ENCODE data around the gene TM4SF18. TPM values are rescaled to one million over a fixed set of nuclear protein-coding genes. Genes with fewer than 3 reads are reported as not detected.

Gene TM4SF18
- total RNA-seq, 1 experiment from 2014 or later = not detected

GRCh38 chr3:149314807-149315578 is 18.4 kb downstream of the TM4SF18 start:
- Histone ChIP-seq H3K4me2 (ENCODE audit: low read depth, low read length, poor library complexity, severe bottlenecking) (no peak overlapping the region), H3K4me1 (ENCODE audit: low read length) (no peaks in the 10 kb centered on the region), H3K27me3 (ENCODE audit: low read length) (no peaks in the 10 kb centered on the region), H4K20me1 (ENCODE audit: insufficient read depth, low read depth, low read length) (no peaks in the 10 kb centered on the region), H3K9me2 (replicated peaks; ENCODE audit: insufficient read depth, low read length) (no peaks in the 10 kb centered on the region), H3K9me3 (ENCODE audit: low read length) (no peaks in the 10 kb centered on the region), H2AFZ (ENCODE audit: low read length) (no peak overlapping the region), H3K79me2 (ENCODE audit: low read length) (no peaks in the 10 kb centered on the region), H3K9ac (ENCODE audit: low read length) (no peak overlapping the region), H3K4me3 (ENCODE audit: low read length) (no peak overlapping the region), H3K27ac (ENCODE audit: low read length) (no peak overlapping the region), H3K36me3 (ENCODE audit: insufficient read depth, low read length) (no peaks in the 10 kb centered on the region)
- DNase-seq = no peak

GRCh38 chr3:149313542-149313941 is 19.9 kb downstream of the TM4SF18 start:
- no peaks in the 10 kb centered on the region for H3K27me3 ChIP-seq (ENCODE audit: low read length)

GRCh38 chr3:149310796-149311534 is 22.5 kb downstream of the TM4SF18 start:
- H2AFZ ChIP-seq (ENCODE audit: low read length) = no peak overlapping the region
- no peaks in the 10 kb centered on the region for H3K79me2 ChIP-seq (ENCODE audit: low read length)
- H4K20me1 ChIP-seq (ENCODE audit: insufficient read depth, low read depth, low read length) = no peaks in the 10 kb centered on the region
- no peak overlapping the region for H3K9ac ChIP-seq (ENCODE audit: low read length)
- H3K9me2 ChIP-seq (replicated peaks; ENCODE audit: insufficient read depth, low read length) = 0 out of 2 replicates have a peak, but pooled peaks cover 2% of the 10 kb centered on the region
- H3K4me3 ChIP-seq (ENCODE audit: low read length) = no peak overlapping the region
- no peak overlapping the region for H3K27ac ChIP-seq (ENCODE audit: low read length)
- no peak for DNase-seq
- no peaks in the 10 kb centered on the region for H3K9me3 ChIP-seq (ENCODE audit: low read length)
- no peaks in the 10 kb centered on the region for H3K4me1 ChIP-seq (ENCODE audit: low read length)
- H3K27me3 ChIP-seq (ENCODE audit: low read length) = no peaks in the 10 kb centered on the region
- no peak overlapping the region for H3K4me2 ChIP-seq (ENCODE audit: low read depth, low read length, poor library complexity, severe bottlenecking)
- H3K36me3 ChIP-seq (ENCODE audit: insufficient read depth, low read length) = no peaks in the 10 kb centered on the region

More at GRCh38 chr3:149313542-149313941, 19.9 kb downstream of the TM4SF18 start:
- no peak overlapping the region for H3K27ac ChIP-seq (ENCODE audit: low read length)
- DNase-seq = no peak
- H3K9me3 ChIP-seq (ENCODE audit: low read length) = no peaks in the 10 kb centered on the region
- no peaks in the 10 kb centered on the region for H3K36me3 ChIP-seq (ENCODE audit: insufficient read depth, low read length)
- H3K4me3 ChIP-seq (ENCODE audit: low read length) = no peak overlapping the region
- no peaks in the 10 kb centered on the region for H4K20me1 ChIP-seq (ENCODE audit: insufficient read depth, low read depth, low read length)
- no peak overlapping the region for H3K9ac ChIP-seq (ENCODE audit: low read length)
- H3K79me2 ChIP-seq (ENCODE audit: low read length) = no peaks in the 10 kb centered on the region
- no peaks in the 10 kb centered on the region for H3K9me2 ChIP-seq (replicated peaks; ENCODE audit: insufficient read depth, low read length)
- H3K4me1 ChIP-seq (ENCODE audit: low read length) = no peaks in the 10 kb centered on the region
- no peak overlapping the region for H2AFZ ChIP-seq (ENCODE audit: low read length)
- H3K4me2 ChIP-seq (ENCODE audit: low read depth, low read length, poor library complexity, severe bottlenecking) = no peak overlapping the region

DNA sequence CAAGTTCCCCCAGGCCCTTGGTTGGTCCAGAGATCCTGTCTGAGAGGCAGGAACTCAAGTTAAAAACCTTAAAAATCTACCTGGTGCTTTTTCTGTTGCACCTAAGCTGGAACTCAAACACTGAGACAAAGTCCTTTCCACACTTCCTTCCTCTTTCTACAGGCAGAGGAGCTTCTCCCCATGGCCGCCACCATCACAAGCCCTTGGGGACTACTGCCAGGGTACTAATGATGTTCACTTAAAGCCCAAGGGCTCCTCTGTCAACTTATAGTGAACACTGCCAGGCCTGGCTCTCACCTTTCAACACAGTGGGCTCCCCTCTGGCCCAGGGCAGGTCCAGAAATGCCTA is 26.0 kb downstream of the TM4SF18 start:
- Histone ChIP-seq H3K36me3 (ENCODE audit: insufficient read depth, low read length) (no peaks in the 10 kb centered on the region), H2AFZ (ENCODE audit: low read length) (no peak overlapping the region), H3K4me1 (ENCODE audit: low read length) (no peaks in the 10 kb centered on the region), H3K9me3 (ENCODE audit: low read length) (no peaks in the 10 kb centered on the region), H3K9me2 (replicated peaks; ENCODE audit: insufficient read depth, low read length) (0 out of 2 replicates have a peak, but pooled peaks cover 2% of the 10 kb centered on the region), H3K79me2 (ENCODE audit: low read length) (no peaks in the 10 kb centered on the region), H3K4me2 (ENCODE audit: low read depth, low read length, poor library complexity, severe bottlenecking) (no peak overlapping the region), H3K27me3 (ENCODE audit: low read length) (no peaks in the 10 kb centered on the region), H3K27ac (ENCODE audit: low read length) (no peak overlapping the region), H3K9ac (ENCODE audit: low read length) (no peak overlapping the region), H3K4me3 (ENCODE audit: low read length) (no peak overlapping the region), H4K20me1 (ENCODE audit: insufficient read depth, low read depth, low read length) (no peaks in the 10 kb centered on the region)
- peak; percentile 43 for DNase-seq

DNA sequence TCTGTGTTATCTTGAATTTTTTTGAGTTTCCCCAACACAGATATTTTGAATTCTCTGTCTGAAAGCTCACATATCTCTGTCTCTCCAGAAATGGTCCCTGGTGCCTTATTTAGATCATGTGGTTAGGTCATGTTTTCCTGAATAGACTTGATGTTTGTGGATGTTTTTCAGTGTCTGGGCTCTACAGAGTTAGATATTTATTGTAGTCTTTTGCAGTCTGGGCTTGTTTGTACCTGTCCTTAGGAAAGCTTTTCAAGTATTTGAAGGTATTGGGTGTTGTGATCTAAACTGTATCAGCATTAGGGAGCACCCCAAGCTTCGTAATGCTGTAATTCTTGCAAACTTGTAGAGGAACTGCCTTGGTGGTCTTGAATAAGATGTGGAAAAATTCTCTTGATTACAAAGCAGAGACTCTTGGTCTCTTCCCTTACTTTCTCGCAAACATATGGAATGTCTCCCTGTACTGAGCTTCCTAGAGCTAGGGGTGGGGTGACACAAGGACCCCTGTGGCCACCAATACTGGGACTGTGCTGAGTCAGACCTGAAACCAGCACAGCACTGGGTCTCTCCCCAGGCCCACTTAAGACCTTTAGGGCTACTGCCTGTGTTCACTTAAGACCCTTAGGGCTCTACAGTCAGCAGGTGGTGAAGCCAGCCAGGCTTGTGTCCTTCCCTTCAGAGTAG is 26.5 kb downstream of the TM4SF18 start:
- Histone ChIP-seq H3K9ac (ENCODE audit: low read length) (no peak overlapping the region), H3K9me3 (ENCODE audit: low read length) (no peaks in the 10 kb centered on the region), H3K4me2 (ENCODE audit: low read depth, low read length, poor library complexity, severe bottlenecking) (no peak overlapping the region), H2AFZ (ENCODE audit: low read length) (no peak overlapping the region), H3K9me2 (replicated peaks; ENCODE audit: insufficient read depth, low read length) (0 out of 2 replicates have a peak, but pooled peaks cover 2% of the 10 kb centered on the region), H3K4me3 (ENCODE audit: low read length) (no peak overlapping the region), H4K20me1 (ENCODE audit: insufficient read depth, low read depth, low read length) (no peaks in the 10 kb centered on the region), H3K79me2 (ENCODE audit: low read length) (no peaks in the 10 kb centered on the region), H3K36me3 (ENCODE audit: insufficient read depth, low read length) (no peaks in the 10 kb centered on the region), H3K27me3 (ENCODE audit: low read length) (no peaks in the 10 kb centered on the region), H3K27ac (ENCODE audit: low read length) (no peak overlapping the region), H3K4me1 (ENCODE audit: low read length) (no peaks in the 10 kb centered on the region)
- no peak for DNase-seq

GRCh38 chr3:149305376-149305775 is 28.1 kb downstream of the TM4SF18 start:
- Histone ChIP-seq H3K9ac (ENCODE audit: low read length) (no peak overlapping the region), H3K9me2 (replicated peaks; ENCODE audit: insufficient read depth, low read length) (0 out of 2 replicates have a peak, but pooled peaks cover 2% of the 10 kb centered on the region), H3K27ac (ENCODE audit: low read length) (no peak overlapping the region), H3K27me3 (ENCODE audit: low read length) (no peaks in the 10 kb centered on the region), H3K36me3 (ENCODE audit: insufficient read depth, low read length) (no peaks in the 10 kb centered on the region), H3K9me3 (ENCODE audit: low read length) (no peaks in the 10 kb centered on the region), H3K4me2 (ENCODE audit: low read depth, low read length, poor library complexity, severe bottlenecking) (no peak overlapping the region), H3K4me1 (ENCODE audit: low read length) (no peaks in the 10 kb centered on the region), H3K4me3 (ENCODE audit: low read length) (no peak overlapping the region), H3K79me2 (ENCODE audit: low read length) (no peaks in the 10 kb centered on the region), H2AFZ (ENCODE audit: low read length) (no peak overlapping the region), H4K20me1 (ENCODE audit: insufficient read depth, low read depth, low read length) (no peaks in the 10 kb centered on the region)
- no peak for DNase-seq

DNA sequence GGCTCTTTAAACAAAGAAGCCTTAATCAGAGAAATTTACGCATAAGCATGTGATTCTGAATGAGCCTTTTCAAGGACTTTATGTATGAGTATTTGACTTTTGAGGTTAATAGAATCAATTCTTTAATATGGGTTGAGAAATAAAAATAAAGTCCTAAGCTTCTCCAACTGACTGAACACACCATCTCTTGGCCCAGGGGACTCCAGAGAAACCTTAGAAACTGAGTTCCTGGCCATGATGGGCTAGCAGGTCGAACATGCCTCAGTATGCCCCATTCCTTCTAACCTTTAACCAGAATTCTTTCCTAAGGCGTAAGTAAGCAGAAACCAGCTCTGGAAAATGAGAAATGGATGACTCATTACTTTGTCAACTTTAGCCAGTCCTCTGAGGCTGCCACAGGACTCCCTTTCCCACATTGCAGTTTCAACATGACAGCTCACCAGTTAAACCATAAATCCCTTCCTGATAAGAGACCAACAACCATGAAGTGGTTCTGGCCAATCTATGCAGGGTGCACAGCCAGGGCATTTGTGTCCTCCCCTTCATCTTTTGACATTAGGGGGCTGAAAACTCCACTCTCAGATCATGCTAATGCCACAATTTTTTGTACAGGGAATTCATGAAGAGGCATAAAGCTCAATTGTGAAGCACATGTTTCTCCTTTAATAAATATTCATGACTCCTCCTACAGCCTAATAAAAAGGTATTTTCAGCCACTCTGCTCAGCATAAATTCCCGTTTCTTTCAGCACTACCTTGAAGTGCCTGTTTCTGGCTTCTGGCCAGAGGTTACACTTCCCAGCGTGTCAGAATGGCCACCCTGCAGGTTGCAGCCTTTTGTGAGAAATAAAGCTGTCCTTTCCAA is 33.3 kb downstream of the TM4SF18 start:
- Histone ChIP-seq H3K4me1 (ENCODE audit: low read length) (no peaks in the 10 kb centered on the region), H3K4me3 (ENCODE audit: low read length) (no peak overlapping the region), H3K79me2 (ENCODE audit: low read length) (no peaks in the 10 kb centered on the region), H3K27me3 (ENCODE audit: low read length) (no peaks in the 10 kb centered on the region), H3K9me2 (replicated peaks; ENCODE audit: insufficient read depth, low read length) (no peaks in the 10 kb centered on the region), H4K20me1 (ENCODE audit: insufficient read depth, low read depth, low read length) (no peaks in the 10 kb centered on the region), H3K27ac (ENCODE audit: low read length) (no peak overlapping the region), H2AFZ (ENCODE audit: low read length) (no peak overlapping the region), H3K4me2 (ENCODE audit: low read depth, low read length, poor library complexity, severe bottlenecking) (no peak overlapping the region), H3K9ac (ENCODE audit: low read length) (no peak overlapping the region), H3K36me3 (ENCODE audit: insufficient read depth, low read length) (no peaks in the 10 kb centered on the region), H3K9me3 (ENCODE audit: low read length) (no peaks in the 10 kb centered on the region)
- no peak for DNase-seq

Data from Karpas-422 (cell line).